ENCODE data around the gene N4BP2L2. TPM values are rescaled to one million over a fixed set of nuclear protein-coding genes. Genes with fewer than 3 reads are reported as not detected.
A peak's percentile ranks its signal among the peaks of the same experiment; 100 is the strongest.

The N4BP2L2 gene
- total and polyA plus RNA-seq, 2 of the 13 experiments (the other 11 are each of a cell fraction or from before 2014, with no cell fraction given) = 58.9 to 81.2 TPM

- TF ChIP-seq PRDM15 (CRISPR knock-in tag; IDR thresholded peaks at IDR 0.05) (peak; percentile 89), NFKB2 (CRISPR knock-in tag; IDR thresholded peaks at IDR 0.05; ENCODE audit: borderline replicate concordance) (no peak), AKAP8 (CRISPR knock-in tag; IDR thresholded peaks at IDR 0.05) (no peak), SRSF4 (IDR thresholded peaks at IDR 0.05; ENCODE audit: low read depth, low read length, poor library complexity, severe bottlenecking) (no peak), ZNF225 (CRISPR knock-in tag; IDR thresholded peaks at IDR 0.05) (no peak), PHF8 (CRISPR knock-in tag; IDR thresholded peaks at IDR 0.05) (peak; percentile 76), HMGXB3 (CRISPR knock-in tag; IDR thresholded peaks at IDR 0.05; ENCODE audit: borderline replicate concordance) (no peak; the same call in 1 of the 2 replicates), CENPX (CRISPR knock-in tag; IDR thresholded peaks at IDR 0.05) (no peak), IRF2 (CRISPR knock-in tag; IDR thresholded peaks at IDR 0.05) (peak; percentile 95), IRF1 (CRISPR knock-in tag; IDR thresholded peaks at IDR 0.05; ENCODE audit: low read depth) (no peak), ZFP82 (CRISPR knock-in tag; IDR thresholded peaks at IDR 0.05; ENCODE audit: borderline replicate concordance) (no peak), HNRNPLL (IDR thresholded peaks at IDR 0.05; ENCODE audit: low read depth, low read length, poor library complexity, severe bottlenecking) (peak; percentile 51), STAG1 (CRISPR knock-in tag; IDR thresholded peaks at IDR 0.05) (peak; percentile 69), ZNF788 (CRISPR knock-in tag; IDR thresholded peaks at IDR 0.05; ENCODE audit: borderline replicate concordance) (peak; percentile 88; the same call in 1 of the 2 replicates), ZC3H13 (CRISPR knock-in tag; IDR thresholded peaks at IDR 0.05) (no peak), ELF1 (CRISPR knock-in tag; IDR thresholded peaks at IDR 0.05) (peak; percentile 89), NFE2 (CRISPR knock-in tag; IDR thresholded peaks at IDR 0.05) (no peak)
- TF ChIP-seq, protein P1, sequence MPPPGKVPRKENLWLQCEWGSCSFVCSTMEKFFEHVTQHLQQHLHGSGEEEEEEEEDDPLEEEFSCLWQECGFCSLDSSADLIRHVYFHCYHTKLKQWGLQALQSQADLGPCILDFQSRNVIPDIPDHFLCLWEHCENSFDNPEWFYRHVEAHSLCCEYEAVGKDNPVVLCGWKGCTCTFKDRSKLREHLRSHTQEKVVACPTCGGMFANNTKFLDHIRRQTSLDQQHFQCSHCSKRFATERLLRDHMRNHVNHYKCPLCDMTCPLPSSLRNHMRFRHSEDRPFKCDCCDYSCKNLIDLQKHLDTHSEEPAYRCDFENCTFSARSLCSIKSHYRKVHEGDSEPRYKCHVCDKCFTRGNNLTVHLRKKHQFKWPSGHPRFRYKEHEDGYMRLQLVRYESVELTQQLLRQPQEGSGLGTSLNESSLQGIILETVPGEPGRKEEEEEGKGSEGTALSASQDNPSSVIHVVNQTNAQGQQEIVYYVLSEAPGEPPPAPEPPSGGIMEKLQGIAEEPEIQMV (CRISPR knock-in tag; IDR thresholded peaks at IDR 0.05; ENCODE audit: low read depth) = 0 out of 2 replicates have a peak, but pooled peaks have one; percentile 45
- TF ChIP-seq, protein P2, sequence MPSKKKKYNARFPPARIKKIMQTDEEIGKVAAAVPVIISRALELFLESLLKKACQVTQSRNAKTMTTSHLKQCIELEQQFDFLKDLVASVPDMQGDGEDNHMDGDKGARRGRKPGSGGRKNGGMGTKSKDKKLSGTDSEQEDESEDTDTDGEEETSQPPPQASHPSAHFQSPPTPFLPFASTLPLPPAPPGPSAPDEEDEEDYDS (CRISPR knock-in tag; IDR thresholded peaks at IDR 0.05) = peak; percentile 95
Measured at GRCh38 chr13:32538621-32539246, at the start of gene N4BP2L2 (continued).
